ENCODE data around the gene NUDCD2. TPM values are rescaled to one million over a fixed set of nuclear protein-coding genes. Genes with fewer than 3 reads are reported as not detected.
"Not testable (repeated sequence)": the region's sequence is repeated elsewhere in the genome, so short reads cannot be mapped to it uniquely, and the experiment has no call there.

Gene NUDCD2
- total RNA-seq, 2 experiments from 2014 or later, result 55.5 to 62.7 TPM

DNA sequence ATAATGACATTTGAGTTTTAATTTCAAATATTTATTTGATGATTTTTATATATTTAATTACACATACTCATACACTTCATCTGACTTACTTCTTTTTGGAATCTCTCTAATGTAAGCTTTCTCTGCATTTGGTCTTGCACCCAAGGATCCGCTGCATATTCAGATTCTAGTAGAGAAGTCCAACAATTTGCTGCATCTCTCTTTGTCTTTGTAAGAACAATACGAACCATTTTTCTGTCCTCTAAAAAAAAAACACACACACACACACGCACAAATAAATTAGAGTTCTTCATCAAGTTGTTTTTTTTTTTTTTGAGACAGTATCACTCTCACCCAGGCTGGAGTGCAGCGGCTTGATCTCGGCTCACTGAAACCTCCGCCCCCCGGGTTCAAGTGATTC is 3.1 kb downstream of the NUDCD2 start:
- Mint-ChIP-seq H3K27me3 (no peaks in the 10 kb centered on the region), H3K9me3 (no peaks in the 10 kb centered on the region)
- TF ChIP-seq, protein P1, sequence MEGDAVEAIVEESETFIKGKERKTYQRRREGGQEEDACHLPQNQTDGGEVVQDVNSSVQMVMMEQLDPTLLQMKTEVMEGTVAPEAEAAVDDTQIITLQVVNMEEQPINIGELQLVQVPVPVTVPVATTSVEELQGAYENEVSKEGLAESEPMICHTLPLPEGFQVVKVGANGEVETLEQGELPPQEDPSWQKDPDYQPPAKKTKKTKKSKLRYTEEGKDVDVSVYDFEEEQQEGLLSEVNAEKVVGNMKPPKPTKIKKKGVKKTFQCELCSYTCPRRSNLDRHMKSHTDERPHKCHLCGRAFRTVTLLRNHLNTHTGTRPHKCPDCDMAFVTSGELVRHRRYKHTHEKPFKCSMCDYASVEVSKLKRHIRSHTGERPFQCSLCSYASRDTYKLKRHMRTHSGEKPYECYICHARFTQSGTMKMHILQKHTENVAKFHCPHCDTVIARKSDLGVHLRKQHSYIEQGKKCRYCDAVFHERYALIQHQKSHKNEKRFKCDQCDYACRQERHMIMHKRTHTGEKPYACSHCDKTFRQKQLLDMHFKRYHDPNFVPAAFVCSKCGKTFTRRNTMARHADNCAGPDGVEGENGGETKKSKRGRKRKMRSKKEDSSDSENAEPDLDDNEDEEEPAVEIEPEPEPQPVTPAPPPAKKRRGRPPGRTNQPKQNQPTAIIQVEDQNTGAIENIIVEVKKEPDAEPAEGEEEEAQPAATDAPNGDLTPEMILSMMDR (IDR thresholded peaks at IDR 0.05), result no peak

GRCh38 chr5:163456029-163456589 is 3.8 kb downstream of the NUDCD2 start:
- Mint-ChIP-seq H3K4me1 (ENCODE audit: low read depth) (peaks cover 26% of the 10 kb centered on the region), H3K27ac (no peak overlapping the region), H3K27me3 (no peaks in the 10 kb centered on the region), H3K36me3 (ENCODE audit: low read depth) (peaks cover 40% of the 10 kb centered on the region), H3K9me3 (no peaks in the 10 kb centered on the region), H3K4me3 (no peak overlapping the region)
- ChIA-PET POLR2A (no interaction called here), CTCF (interaction anchor here (1.7 kb wide), 1 partner anchor 48 kb away, joined by 4 read pairs; no protein-coding TSS in a partner anchor)
- DNase-seq (no peak), ATAC-seq (no peak)
- intact Hi-C loops (cut with micrococcal nuclease), result no loop called here
- TF ChIP-seq, protein P1 (IDR thresholded peaks at IDR 0.05), result no peak

More for the DNA sequence above, 3.1 kb downstream of the NUDCD2 start:
- Mint-ChIP-seq H3K36me3 (ENCODE audit: low read depth) (peaks cover 39% of the 10 kb centered on the region), H3K27ac (no peak overlapping the region), H3K4me3 (no peak overlapping the region), H3K4me1 (ENCODE audit: low read depth) (peaks cover 27% of the 10 kb centered on the region)
- DNase-seq (no peak), ATAC-seq (no peak)
- ChIA-PET CTCF (no interaction called here), POLR2A (interaction anchor here (0.7 to 6.4 kb wide), 3 partner anchors 9 to 50 kb away, joined by 4 to 168 read pairs (median 110); partner anchors contain the start of genes CCNG1 and MAT2B)
- intact Hi-C loops (cut with micrococcal nuclease), result no loop called here

DNA sequence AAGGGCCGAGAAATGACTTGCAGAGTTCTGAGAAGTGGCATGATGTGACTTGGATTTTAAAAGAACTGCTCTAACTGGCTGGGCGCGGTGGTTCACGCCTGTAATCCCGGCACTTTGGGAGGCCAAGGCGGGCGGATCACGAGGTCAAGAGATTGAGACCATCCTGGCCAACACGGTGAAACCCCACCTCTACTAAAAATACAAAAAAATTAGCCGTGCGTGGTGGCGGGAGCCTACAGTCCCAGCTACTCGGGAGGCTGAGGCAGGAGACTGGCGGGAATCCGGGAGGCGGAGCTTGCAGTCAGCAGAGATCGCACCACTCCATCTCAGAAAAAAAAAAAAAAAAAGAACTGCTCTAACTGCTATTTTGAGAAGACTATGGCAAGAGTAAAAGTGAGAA is 4.5 kb downstream of the NUDCD2 start:
- H3K27me3 Mint-ChIP-seq; H3K4me3 Mint-ChIP-seq; intact Hi-C loops (cut with micrococcal nuclease); DNase-seq; H3K9me3 Mint-ChIP-seq; POLR2A ChIA-PET; ATAC-seq: not testable (repeated sequence)
- peak overlapping the region; percentile 66 for H3K27ac Mint-ChIP-seq
- peaks cover 27% of the 10 kb centered on the region for H3K4me1 Mint-ChIP-seq (ENCODE audit: low read depth)
- H3K36me3 Mint-ChIP-seq (ENCODE audit: low read depth), result peaks cover 41% of the 10 kb centered on the region
- CTCF ChIA-PET, result interaction anchor here (1.0 to 1.7 kb wide), 2 partner anchors 17 to 47 kb away, joined by 3 to 4 read pairs; no protein-coding TSS in a partner anchor

- H3K36me3 Mint-ChIP-seq (ENCODE audit: low read depth), result peaks cover 52% of the 10 kb centered on the region
- H3K27ac Mint-ChIP-seq, result no peak overlapping the region
- ChIA-PET POLR2A (no interaction called here), CTCF (no interaction called here)
- peaks cover 30% of the 10 kb centered on the region for H3K4me1 Mint-ChIP-seq (ENCODE audit: low read depth)
- intact Hi-C loops (cut with micrococcal nuclease), result no loop called here
- H3K27me3 Mint-ChIP-seq, result no peaks in the 10 kb centered on the region
- H3K9me3 Mint-ChIP-seq, result no peaks in the 10 kb centered on the region
- no peak for ATAC-seq
- H3K4me3 Mint-ChIP-seq, result no peak overlapping the region
- TF ChIP-seq, protein P1 (IDR thresholded peaks at IDR 0.05), result no peak
- DNase-seq, result no peak
Measured at GRCh38 chr5:163453705-163454104, 6.2 kb downstream of the NUDCD2 start.

DNA sequence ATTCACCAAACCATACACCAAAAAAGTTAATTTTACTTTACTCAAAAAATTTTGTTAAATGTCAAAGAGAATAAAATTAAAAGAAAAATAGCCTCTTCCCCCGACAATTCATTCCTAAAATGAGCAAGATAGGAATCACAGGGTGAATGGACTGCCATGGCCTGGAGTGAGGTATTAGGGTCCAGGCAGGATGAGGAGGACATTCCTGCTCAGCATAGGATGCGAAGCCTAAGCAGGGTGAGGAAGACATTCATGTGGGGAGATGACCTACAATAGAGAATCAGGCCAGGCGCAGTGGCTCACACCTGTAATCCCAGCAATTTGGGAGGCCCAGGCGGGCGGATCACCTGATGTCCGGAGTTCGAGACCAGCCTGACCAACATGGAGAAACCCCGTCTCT is 8.4 kb downstream of the NUDCD2 start:
- H3K4me3 Mint-ChIP-seq, result no peak overlapping the region
- DNase-seq (no peak), ATAC-seq (no peak)
- H3K27me3 Mint-ChIP-seq, result no peaks in the 10 kb centered on the region
- intact Hi-C loops (cut with micrococcal nuclease), result no loop called here
- ChIA-PET POLR2A (interaction anchor here (1.2 to 4.4 kb wide), 2 partner anchors 9 to 38 kb away, joined by 3 to 27 read pairs; partner anchors contain the start of genes HMMR and NUDCD2), CTCF (no interaction called here)
- no peak overlapping the region for H3K27ac Mint-ChIP-seq
- no peaks in the 10 kb centered on the region for H3K9me3 Mint-ChIP-seq
- peaks cover 60% of the 10 kb centered on the region for H3K36me3 Mint-ChIP-seq (ENCODE audit: low read depth)
- peaks cover 24% of the 10 kb centered on the region for H3K4me1 Mint-ChIP-seq (ENCODE audit: low read depth)
- TF ChIP-seq, protein P1 (IDR thresholded peaks at IDR 0.05), result no peak
